Stomach (tissue), 9 donors: Measurements from ENCODE around the gene TTC28. TPM values are rescaled to one million over a fixed set of nuclear protein-coding genes. Genes with fewer than 3 reads are reported as not detected.
"Not testable (repeated sequence)": the region's sequence is repeated elsewhere in the genome, so short reads cannot be mapped to it uniquely, and the experiment has no call there.

Experiments used
- DNase-seq, 2 donors: peaks; one replicate each; pipeline versions ENCODE4 v3.0.0 to v3.0.0-alpha.2; 2013 to 2019
- H3K27ac ChIP-seq, 5 donors: fragments of 200-600 bp in 4 of 5; sonication (generic) in 4 of 5; one replicate each; pipeline ENCODE4 v1.5.1; 2013 to 2019; ENCODE audit warnings: mild to moderate bottlenecking in 1 of 5, moderate library complexity in 1 of 5
- H3K27me3 ChIP-seq, 3 donors: fragments of 200-600 bp; sonication (generic); one replicate each; pipeline ENCODE4 v1.5.1; 2017 to 2019; ENCODE audit warnings: mixed run types in 1 of 3
- H3K36me3 ChIP-seq, 4 donors: fragments of 200-600 bp; sonication (generic); 1 replicate in 3 of 4; 2 replicates in 1 of 4; pipeline ENCODE4 v1.5.1; 2016 to 2019
- H3K4me1 ChIP-seq, 4 donors: fragments of 200-600 bp; sonication (generic); one replicate each; pipeline ENCODE4 v1.5.1; 2016 to 2019
- H3K4me3 ChIP-seq, 4 donors: fragments of 200-600 bp; sonication (generic) in 3 of 4; one replicate each; pipeline ENCODE4 v1.5.1; 2016 to 2019; ENCODE audit warnings: mild to moderate bottlenecking in 1 of 4
- H3K9me3 ChIP-seq, 4 donors: fragments of 200-600 bp; sonication (generic); one replicate each; pipeline ENCODE4 v1.5.1; 2016 to 2019
- EP300 ChIP-seq: sonication (generic); formaldehyde crosslinking; IDR thresholded peaks from one replicate; pipeline ENCODE4 v1.6.1; 2017; ENCODE audit warnings: antibody characterized with exemption
- POLR2A ChIP-seq, 4 donors: fragments of 450-650 bp; IDR thresholded peaks; one replicate each; pipeline ENCODE4 v1.6.1; 2016; ENCODE audit warnings: antibody characterized with exemption in 4 of 4, control low read depth in 2 of 4, mild to moderate bottlenecking in 1 of 4, moderate library complexity in 1 of 4
- POLR2AphosphoS5 ChIP-seq, 3 donors: sonication (generic); formaldehyde crosslinking; IDR thresholded peaks; one replicate each; pipeline ENCODE4 v1.6.1; 2016; ENCODE audit warnings: antibody characterized with exemption in 3 of 3
- WGBS, 5 donors: extraction: QIAGEN DNeasy Blood & Tissue Kit in 3 of 5; methylation state at CpG; one replicate each; pipeline versions ENCODE4 v1.1.5 to v1.1.7; 2013 to 2018; 5-methylcytosine and 5-hydroxymethylcytosine counted together
- intact Hi-C: fragments of 100-400 bp; cut with DNase I; formaldehyde crosslinking; loops from one replicate; pipeline ENCODE4 v1.15.1; 2023; ENCODE audit warnings: low total_unique reads
- polyA plus RNA-seq, 3 donors: library from polyadenylated mRNA; stranded (reverse); fragments of 200-250 nt; gene quantifications; one replicate each; pipeline ENCODE4 v1.2.3, GENCODE V29; 2013
- total RNA-seq, 5 donors: library from RNA; depleted of rRNA; stranded (reverse); fragments of >200 nt; gene quantifications; one replicate each; pipeline versions ENCODE4 v1.1.0 to v1.2.3, GENCODE V29; 2014 to 2016
- TF ChIP-seq, protein P1 (sequence below), 7 experiments: fragments of 450-650 bp in 4 of 7; fragments of 200-600 bp in 3 of 7; sonication (generic) in 3 of 7; IDR thresholded peaks; one replicate each; pipeline ENCODE4 v1.5.1; 2016 to 2019; ENCODE audit warnings: antibody characterized with exemption in 7 of 7, control low read depth in 2 of 7, mild to moderate bottlenecking in 1 of 7
- donor health status: healthy with polysubstance abuse.
- donor health status: Bipolar disorder and iron deficiency.
- donor health status: healthy.

TTC28 gene
- total and polyA plus RNA-seq, 8 donors = 1.7 to 53.4 (median 24.6) TPM

DNA sequence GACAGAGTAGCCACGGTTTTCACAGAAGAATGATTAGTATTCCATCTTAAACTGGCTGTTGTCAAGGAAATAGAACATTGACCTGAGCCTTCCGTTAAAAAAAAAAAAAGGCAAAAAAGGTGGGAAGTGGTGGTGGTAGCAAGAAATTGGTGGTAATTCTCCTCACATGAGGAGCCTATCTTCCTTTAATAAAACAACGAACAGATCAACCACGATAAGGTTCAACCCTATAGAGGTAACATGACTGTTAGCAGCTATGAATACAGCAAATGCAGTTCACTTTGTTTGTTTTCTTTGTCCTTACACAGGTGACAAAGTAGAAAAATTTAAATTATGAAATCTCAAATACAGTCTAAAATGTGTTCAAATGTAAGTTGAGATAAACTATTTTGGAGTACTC, 181.6 kb downstream of the TTC28 start:
- DNase-seq = no peak
- H3K27ac ChIP-seq = no peak overlapping the region
- no peaks in the 10 kb centered on the region for H3K27me3 ChIP-seq
- H3K4me1 ChIP-seq = no peaks in the 10 kb centered on the region
- H3K9me3 ChIP-seq = no peaks in the 10 kb centered on the region
- no peak overlapping the region for H3K4me3 ChIP-seq
- WGBS, 5 donors = 75 to 88% (median 82%) methylated on average over 4 of the region's 4 CpGs
- H3K36me3 ChIP-seq = no peaks in the 10 kb centered on the region
- TF ChIP-seq EP300 = no peak
- no peak for TF ChIP-seq POLR2AphosphoS5 (IDR thresholded peaks at IDR 0.05)
- no peak for TF ChIP-seq POLR2A (IDR thresholded peaks at IDR 0.05)
- TF ChIP-seq, protein P1, sequence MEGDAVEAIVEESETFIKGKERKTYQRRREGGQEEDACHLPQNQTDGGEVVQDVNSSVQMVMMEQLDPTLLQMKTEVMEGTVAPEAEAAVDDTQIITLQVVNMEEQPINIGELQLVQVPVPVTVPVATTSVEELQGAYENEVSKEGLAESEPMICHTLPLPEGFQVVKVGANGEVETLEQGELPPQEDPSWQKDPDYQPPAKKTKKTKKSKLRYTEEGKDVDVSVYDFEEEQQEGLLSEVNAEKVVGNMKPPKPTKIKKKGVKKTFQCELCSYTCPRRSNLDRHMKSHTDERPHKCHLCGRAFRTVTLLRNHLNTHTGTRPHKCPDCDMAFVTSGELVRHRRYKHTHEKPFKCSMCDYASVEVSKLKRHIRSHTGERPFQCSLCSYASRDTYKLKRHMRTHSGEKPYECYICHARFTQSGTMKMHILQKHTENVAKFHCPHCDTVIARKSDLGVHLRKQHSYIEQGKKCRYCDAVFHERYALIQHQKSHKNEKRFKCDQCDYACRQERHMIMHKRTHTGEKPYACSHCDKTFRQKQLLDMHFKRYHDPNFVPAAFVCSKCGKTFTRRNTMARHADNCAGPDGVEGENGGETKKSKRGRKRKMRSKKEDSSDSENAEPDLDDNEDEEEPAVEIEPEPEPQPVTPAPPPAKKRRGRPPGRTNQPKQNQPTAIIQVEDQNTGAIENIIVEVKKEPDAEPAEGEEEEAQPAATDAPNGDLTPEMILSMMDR (IDR thresholded peaks at IDR 0.05) = no peak
- intact Hi-C loops = no loop called here

DNA sequence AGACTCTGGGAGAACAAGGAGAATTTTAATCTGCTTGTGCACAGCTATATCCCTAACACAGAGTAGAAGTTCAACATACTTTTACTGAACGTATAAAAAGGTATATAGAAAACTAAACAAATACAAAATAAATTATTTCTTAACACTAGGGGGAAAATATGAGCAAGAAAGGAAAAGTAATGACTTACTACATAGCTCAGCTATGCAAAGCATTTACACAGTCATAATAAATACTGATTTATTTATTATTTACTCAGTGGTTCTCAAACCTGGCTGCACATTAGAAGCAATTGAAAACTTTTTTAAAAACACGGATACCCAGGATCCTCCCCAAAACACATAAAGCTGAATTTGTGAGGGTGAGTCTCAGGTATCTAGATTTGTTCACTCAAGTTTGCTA, 182.5 kb downstream of the TTC28 start:
- no peak overlapping the region for H3K27ac ChIP-seq
- WGBS, 5 donors = 61 to 73% (median 69%) methylated on average over 2 of the region's 2 CpGs
- no peak for TF ChIP-seq POLR2AphosphoS5 (IDR thresholded peaks at IDR 0.05)
- TF ChIP-seq EP300 = no peak
- TF ChIP-seq, protein P1 (IDR thresholded peaks at IDR 0.05) = no peak
- no peak for TF ChIP-seq POLR2A (IDR thresholded peaks at IDR 0.05)
- DNase-seq = no peak
- H3K36me3 ChIP-seq = no peaks in the 10 kb centered on the region
- H3K27me3 ChIP-seq = no peaks in the 10 kb centered on the region
- intact Hi-C loops = no loop called here
- H3K4me3 ChIP-seq = no peak overlapping the region
- H3K9me3 ChIP-seq = no peaks in the 10 kb centered on the region
- H3K4me1 ChIP-seq = no peaks in the 10 kb centered on the region

DNA sequence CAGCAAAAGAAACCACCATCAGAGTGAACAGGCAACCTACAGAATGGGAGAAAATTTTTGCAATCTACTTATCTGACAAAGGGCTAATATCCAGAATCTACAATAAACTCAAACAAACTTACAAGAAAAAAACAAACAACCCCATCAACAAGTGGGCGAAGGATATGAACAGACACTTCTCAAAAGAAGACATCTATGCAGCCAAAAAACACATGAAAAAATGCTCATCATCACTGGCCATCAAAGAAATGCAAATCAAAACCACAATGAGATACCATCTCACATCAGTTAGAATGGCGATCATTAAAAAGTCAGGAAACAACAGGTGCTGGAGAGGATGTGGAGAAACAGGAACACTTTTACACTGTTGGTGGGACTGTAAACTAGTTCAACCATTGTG, 188.4 kb downstream of the TTC28 start:
- H3K9me3 ChIP-seq, H3K27ac ChIP-seq, H3K36me3 ChIP-seq, DNase-seq, intact Hi-C loops, H3K4me1 ChIP-seq, H3K4me3 ChIP-seq, H3K27me3 ChIP-seq: not testable (repeated sequence)
- WGBS, 5 donors = 70 to 100% (median 90%) methylated on average over 1 of the region's 2 CpGs; no CpG with 5 or more reads in 2 of the 5 donors

DNA sequence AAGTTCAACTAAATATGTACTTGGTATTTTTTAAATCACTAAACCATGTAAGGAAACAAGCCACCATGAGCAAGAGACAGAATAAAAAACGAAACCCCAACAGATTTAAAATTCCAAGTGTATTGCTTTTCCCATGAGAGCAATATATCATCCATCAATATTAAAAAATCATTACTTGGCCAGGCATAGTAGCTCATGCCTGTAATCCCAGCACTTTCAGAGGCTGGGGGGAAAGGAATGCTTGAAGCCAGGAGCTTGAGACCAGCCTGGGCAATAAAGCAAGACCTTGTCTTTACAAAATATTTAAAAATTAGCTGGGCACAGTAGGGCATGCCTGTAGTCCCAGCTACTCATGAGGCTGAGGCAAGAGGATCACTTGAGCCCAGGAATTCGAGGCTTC, 190.8 kb downstream of the TTC28 start:
- intact Hi-C loops = no loop called here
- no peaks in the 10 kb centered on the region for H3K36me3 ChIP-seq
- H3K27ac ChIP-seq = no peak overlapping the region
- no peaks in the 10 kb centered on the region for H3K9me3 ChIP-seq
- no peaks in the 10 kb centered on the region for H3K4me1 ChIP-seq
- no peak for DNase-seq
- WGBS, 5 donors = 64 to 85% (median 78%) methylated on average over 2 of the region's 2 CpGs
- H3K27me3 ChIP-seq = no peaks in the 10 kb centered on the region
- TF ChIP-seq, protein P1 (IDR thresholded peaks at IDR 0.05) = no peak
- TF ChIP-seq EP300 (no peak), POLR2AphosphoS5 (IDR thresholded peaks at IDR 0.05) (no peak)
- no peak overlapping the region for H3K4me3 ChIP-seq

DNA sequence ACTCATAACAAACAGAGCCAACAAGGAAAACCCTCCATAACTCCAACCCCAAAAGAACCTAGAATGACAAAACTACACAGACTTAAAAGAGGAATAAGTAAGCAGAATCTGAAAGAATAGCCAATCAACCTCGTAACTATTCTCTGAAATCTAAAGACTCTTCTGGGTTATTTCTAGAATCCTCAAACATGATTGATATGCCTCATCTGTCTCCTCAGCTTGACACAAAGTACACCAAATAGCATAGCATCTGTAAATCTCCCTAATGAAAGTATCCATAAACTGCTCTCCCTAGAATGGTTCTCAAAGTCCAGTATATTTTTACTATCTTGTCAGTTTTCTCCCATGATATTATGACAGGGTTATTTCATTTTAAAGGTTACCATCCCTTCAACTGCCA, 195.0 kb downstream of the TTC28 start:
- TF ChIP-seq EP300 = no peak
- H3K9me3 ChIP-seq = no peaks in the 10 kb centered on the region
- no peaks in the 10 kb centered on the region for H3K4me1 ChIP-seq
- no peak overlapping the region for H3K27ac ChIP-seq
- H3K36me3 ChIP-seq = no peaks in the 10 kb centered on the region
- 86 to 100% (median 96%) methylated on average over 1 of the region's 1 CpG for WGBS, 5 donors
- DNase-seq = no peak
- no peaks in the 10 kb centered on the region for H3K27me3 ChIP-seq
- H3K4me3 ChIP-seq = no peak overlapping the region
- intact Hi-C loops = no loop called here
